Measurements from ENCODE around the gene RSBN1. TPM values are rescaled to one million over a fixed set of nuclear protein-coding genes. Genes with fewer than 3 reads are reported as not detected.
A peak's percentile ranks its signal among the peaks of the same experiment; 100 is the strongest.

RSBN1 gene
- total RNA-seq (2014; rRNA removed; shearing (Covaris generic)) (7.5 and 10.0 TPM in 2 replicates), polyA plus RNA-seq (2016; fragmentation: Nextera tagmentation; extraction: Ambion mirVana) (8.3 and 8.7 TPM in 2 replicates)

DNA sequence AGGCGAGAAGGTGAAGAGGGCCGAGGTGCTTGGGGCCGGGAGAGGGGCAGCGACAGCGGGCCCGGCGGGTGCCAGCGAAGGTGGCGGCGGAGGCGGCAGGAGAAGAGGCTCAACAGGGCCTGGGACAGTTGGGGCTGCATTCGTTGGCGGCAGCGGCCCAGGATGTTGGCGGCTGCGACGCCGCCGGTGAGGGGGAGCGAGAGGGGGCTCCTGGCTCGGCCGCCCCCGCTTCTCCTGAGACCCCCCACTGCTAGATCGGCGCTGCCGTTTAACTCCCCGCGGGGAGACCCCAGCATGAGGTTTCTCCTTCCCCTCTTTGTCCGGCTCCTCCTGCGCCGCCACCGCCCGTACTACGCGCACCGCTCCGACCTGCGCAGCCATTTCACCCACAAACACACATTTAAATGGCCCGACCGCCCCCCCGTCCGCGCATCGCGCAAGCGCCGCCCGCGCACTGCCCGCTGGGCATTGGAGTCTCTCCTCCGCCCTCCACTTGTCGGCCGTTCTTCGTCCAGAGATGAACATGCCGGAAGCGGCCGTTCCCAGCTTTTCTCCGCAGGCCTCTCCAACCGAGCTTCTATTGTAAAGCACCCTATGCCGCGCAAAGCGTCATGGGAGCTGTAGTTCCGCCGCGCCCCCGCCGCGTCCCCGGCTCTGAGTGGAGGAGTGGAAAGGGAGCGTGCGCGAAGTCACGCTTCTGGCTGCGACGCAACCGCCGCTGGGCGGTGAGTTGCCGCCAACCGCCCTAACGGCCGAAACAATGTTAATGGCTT, at the start of gene RSBN1:
Gene RSBN1, minus strand, starts transcription at position 589 of the 773 bp plus-strand sequence. Its CDS starts 64 bp downstream, at position 525.
- in situ Hi-C loops (cut with MboI), result no loop called here

GRCh38 chr1:113861641-113862040, 49.4 kb upstream of the RSBN1 start:
- H3K9ac ChIP-seq, result no peak overlapping the region
- H3K4me2 ChIP-seq (ENCODE audit: unreplicated experiment), result no peak overlapping the region
- H3K27ac ChIP-seq, result peak overlapping the region; percentile 80
- 94 to 98% methylated on average over 5 of the region's 5 CpGs for WGBS, 2 experiments (ENCODE audit: low coverage in 1 of 2, low lambda C conversion rate in 2 of 2, missing lambda C conversion rate in 2 of 2)
- H4K20me1 ChIP-seq (ENCODE audit: insufficient read depth), result no peaks in the 10 kb centered on the region
- no peak for DNase-seq
- H3F3A ChIP-seq (ENCODE audit: insufficient read depth), result no peaks in the 10 kb centered on the region
- H3K4me3 ChIP-seq, result no peak overlapping the region
- no peaks in the 10 kb centered on the region for H3K9me3 ChIP-seq (ENCODE audit: low read depth)
- peak overlapping the region; percentile 88 for H2AFZ ChIP-seq
- no peaks in the 10 kb centered on the region for H3K36me3 ChIP-seq (ENCODE audit: low read depth)
- no peaks in the 10 kb centered on the region for H3K79me2 ChIP-seq (ENCODE audit: insufficient read depth)
- H3K4me1 ChIP-seq (ENCODE audit: insufficient read depth), result peaks cover 29% of the 10 kb centered on the region
- in situ Hi-C loops (cut with MboI), result no loop called here
- H3K9me2 ChIP-seq (ENCODE audit: insufficient read depth), result no peaks in the 10 kb centered on the region
- no peaks in the 10 kb centered on the region for H3K27me3 ChIP-seq (replicated peaks; ENCODE audit: insufficient read depth)
- TF ChIP-seq EZH2phosphoT487 (IDR thresholded peaks at IDR 0.05; ENCODE audit: insufficient read depth, low read depth) (no peak), EZH2 (IDR thresholded peaks at IDR 0.05; ENCODE audit: insufficient read depth, poor library complexity, severe bottlenecking) (no peak)

More for the DNA sequence above, at the start of gene RSBN1:
- H3K4me2 ChIP-seq (ENCODE audit: unreplicated experiment), result peak within 1 kb of the TSS; percentile 99
- no peaks in the 10 kb centered on the region; the same call in 1 of the 2 replicates for H4K20me1 ChIP-seq (ENCODE audit: insufficient read depth)
- H3F3A ChIP-seq (ENCODE audit: insufficient read depth), result peaks cover 32% of the 10 kb centered on the region
- peak within 1 kb of the TSS; percentile 99 for H3K4me3 ChIP-seq
- H3K27ac ChIP-seq, result peak within 1 kb of the TSS; percentile 87
- H3K79me2 ChIP-seq (ENCODE audit: insufficient read depth), result peaks cover 48% of the 10 kb centered on the region
- H3K36me3 ChIP-seq (ENCODE audit: low read depth), result no peaks in the 10 kb centered on the region
- peak within 1 kb of the TSS; percentile 97 for H2AFZ ChIP-seq
- no peaks in the 10 kb centered on the region for H3K27me3 ChIP-seq (replicated peaks; ENCODE audit: insufficient read depth)
- H3K9ac ChIP-seq, result peak within 1 kb of the TSS; percentile 94
- peaks cover 27% of the 10 kb centered on the region for H3K4me1 ChIP-seq (ENCODE audit: insufficient read depth)
- no peak for TF ChIP-seq EZH2 (IDR thresholded peaks at IDR 0.05; ENCODE audit: insufficient read depth, poor library complexity, severe bottlenecking)
- no peak for TF ChIP-seq EZH2phosphoT487 (IDR thresholded peaks at IDR 0.05; ENCODE audit: insufficient read depth, low read depth)
- WGBS, 2 experiments (ENCODE audit: low coverage in 1 of 2, low lambda C conversion rate in 2 of 2, missing lambda C conversion rate in 2 of 2), result 1 to 2% methylated on average over 49 to 76 of the region's 82 CpGs
- no peaks in the 10 kb centered on the region for H3K9me3 ChIP-seq (ENCODE audit: low read depth)
- no peaks in the 10 kb centered on the region for H3K9me2 ChIP-seq (ENCODE audit: insufficient read depth)
- DNase-seq, result peak; percentile 100

- Histone ChIP-seq H3K9me2 (ENCODE audit: insufficient read depth) (no peaks in the 10 kb centered on the region), H3F3A (ENCODE audit: insufficient read depth) (no peaks in the 10 kb centered on the region), H3K4me2 (ENCODE audit: unreplicated experiment) (peak overlapping the region; percentile 79), H3K79me2 (ENCODE audit: insufficient read depth) (no peaks in the 10 kb centered on the region), H4K20me1 (ENCODE audit: insufficient read depth) (no peaks in the 10 kb centered on the region), H2AFZ (peak overlapping the region; percentile 88), H3K36me3 (ENCODE audit: low read depth) (no peaks in the 10 kb centered on the region), H3K27ac (peak overlapping the region; percentile 80), H3K9ac (peak overlapping the region; percentile 63), H3K27me3 (replicated peaks; ENCODE audit: insufficient read depth) (no peaks in the 10 kb centered on the region), H3K4me1 (ENCODE audit: insufficient read depth) (peaks cover 33% of the 10 kb centered on the region), H3K4me3 (peak overlapping the region; percentile 39), H3K9me3 (ENCODE audit: low read depth) (no peaks in the 10 kb centered on the region)
- peak; percentile 84 for DNase-seq
- in situ Hi-C loops (cut with MboI), result no loop called here
- TF ChIP-seq EZH2 (IDR thresholded peaks at IDR 0.05; ENCODE audit: insufficient read depth, poor library complexity, severe bottlenecking), result no peak
- WGBS, 2 experiments (ENCODE audit: low coverage in 1 of 2, low lambda C conversion rate in 2 of 2, missing lambda C conversion rate in 2 of 2), result 53 to 56% methylated on average over 3 of the region's 3 CpGs
These were observed 48.6 kb upstream of the RSBN1 start for GRCh38 chr1:113860891-113861290.

- DNase-seq, result peak; percentile 24
- H2AFZ ChIP-seq, result peak overlapping the region; percentile 88
These were observed 47.4 kb upstream of the RSBN1 start for GRCh38 chr1:113859478-113860175.

More at GRCh38 chr1:113859478-113860175, 47.4 kb upstream of the RSBN1 start:
- WGBS, 2 experiments (ENCODE audit: low coverage in 1 of 2, low lambda C conversion rate in 2 of 2, missing lambda C conversion rate in 2 of 2), result 27% methylated on average over 3 of the region's 3 CpGs
- no peaks in the 10 kb centered on the region for H3K9me2 ChIP-seq (ENCODE audit: insufficient read depth)
- no peaks in the 10 kb centered on the region for H3K27me3 ChIP-seq (replicated peaks; ENCODE audit: insufficient read depth)
- H3K4me1 ChIP-seq (ENCODE audit: insufficient read depth), result peaks cover 34% of the 10 kb centered on the region
- H3K36me3 ChIP-seq (ENCODE audit: low read depth), result no peaks in the 10 kb centered on the region
- no peaks in the 10 kb centered on the region for H3K79me2 ChIP-seq (ENCODE audit: insufficient read depth)
- in situ Hi-C loops (cut with MboI), result no loop called here
- H4K20me1 ChIP-seq (ENCODE audit: insufficient read depth), result no peaks in the 10 kb centered on the region
- peak overlapping the region; percentile 44 for H3K9ac ChIP-seq
- TF ChIP-seq EZH2phosphoT487 (IDR thresholded peaks at IDR 0.05; ENCODE audit: insufficient read depth, low read depth) (no peak), EZH2 (IDR thresholded peaks at IDR 0.05; ENCODE audit: insufficient read depth, poor library complexity, severe bottlenecking) (no peak)
- H3K4me3 ChIP-seq, result peak overlapping the region; percentile 60
- H3K27ac ChIP-seq, result peak overlapping the region; percentile 80; the same call in 1 of the 2 replicates
- no peaks in the 10 kb centered on the region for H3K9me3 ChIP-seq (ENCODE audit: low read depth)
- H3F3A ChIP-seq (ENCODE audit: insufficient read depth), result no peaks in the 10 kb centered on the region
- H3K4me2 ChIP-seq (ENCODE audit: unreplicated experiment), result peak overlapping the region; percentile 79
